ENCODE measurements around the gene SP140L. TPM values are rescaled to one million over a fixed set of nuclear protein-coding genes. Genes with fewer than 3 reads are reported as not detected.

SP140L gene
- total RNA-seq, 6 donors from 2014 or later = 15.5 to 38.8 (median 18.9) TPM

GRCh38 chr2:230323385-230324106 is 3.4 kb upstream of the SP140L start:
- Histone ChIP-seq H3K27me3 (no peaks in the 10 kb centered on the region), H3K9me3 (no peaks in the 10 kb centered on the region), H3K36me3 (no peaks in the 10 kb centered on the region), H3K4me3 (no peak overlapping the region), H3K4me1 (peaks cover 14 to 31% (median 22%) of the 10 kb centered on the region in 4 donors), H3K27ac (no peak overlapping the region)
- ATAC-seq (ENCODE audit: low FRiP score in 2 of 2) = no peak
- 89 to 94% methylated on average over 17 to 18 of the region's 18 CpGs for WGBS, 2 donors
- peak in 1 of 2 donors; percentile 65 for DNase-seq
- TF ChIP-seq POLR2A (IDR thresholded peaks at IDR 0.05) (no peak), EP300 (IDR thresholded peaks at IDR 0.05) (no peak), CTCF (IDR thresholded peaks at IDR 0.05) (no peak), POLR2AphosphoS5 (IDR thresholded peaks at IDR 0.05) (no peak)

- Histone ChIP-seq H3K27me3 (no peaks in the 10 kb centered on the region), H3K9me3 (no peaks in the 10 kb centered on the region), H3K36me3 (peaks cover 0 to 4% (median 0%) of the 10 kb centered on the region in 4 donors), H3K27ac (no peak overlapping the region), H3K4me3 (no peak overlapping the region), H3K4me1 (peaks cover 8 to 24% (median 18%) of the 10 kb centered on the region in 4 donors)
- ATAC-seq (ENCODE audit: low FRiP score in 2 of 2) (no peak), DNase-seq (no peak)
- 84 to 89% methylated on average over 4 to 5 of the region's 5 CpGs for WGBS, 2 donors
- TF ChIP-seq EP300 (IDR thresholded peaks at IDR 0.05) = no peak
- no peak for TF ChIP-seq CTCF (IDR thresholded peaks at IDR 0.05)
- no peak for TF ChIP-seq POLR2A (IDR thresholded peaks at IDR 0.05)
- TF ChIP-seq POLR2AphosphoS5 (IDR thresholded peaks at IDR 0.05) = no peak
Measured at GRCh38 chr2:230324503-230324902, 2.5 kb upstream of the SP140L start.

- peaks cover 14 to 30% (median 19%) of the 10 kb centered on the region in 4 donors for H3K4me1 ChIP-seq
- H3K27ac ChIP-seq = no peak overlapping the region
- H3K9me3 ChIP-seq = no peaks in the 10 kb centered on the region
- H3K27me3 ChIP-seq = no peaks in the 10 kb centered on the region
- ATAC-seq (ENCODE audit: low FRiP score in 2 of 2) (no peak), DNase-seq (peak in 1 of 2 donors; percentile 18)
- H3K36me3 ChIP-seq = peaks cover 0 to 6% (median 0%) of the 10 kb centered on the region in 4 donors
- WGBS, 2 donors = 86 to 92% methylated on average over 8 of the region's 9 CpGs
- TF ChIP-seq EP300 (IDR thresholded peaks at IDR 0.05) (no peak), POLR2AphosphoS5 (IDR thresholded peaks at IDR 0.05) (no peak), POLR2A (IDR thresholded peaks at IDR 0.05) (no peak), CTCF (IDR thresholded peaks at IDR 0.05) (no peak)
- H3K4me3 ChIP-seq = no peak overlapping the region
Measured at GRCh38 chr2:230325316-230326243, 1.4 kb upstream of the SP140L start.

GRCh38 chr2:230327418-230328154 is 593 bp downstream of the SP140L start:
- Histone ChIP-seq H3K4me3 (peak overlapping the region; percentile 38 to 60 (median 53)), H3K27me3 (no peaks in the 10 kb centered on the region), H3K36me3 (peaks cover 0 to 6% (median 0%) of the 10 kb centered on the region in 4 donors), H3K9me3 (no peaks in the 10 kb centered on the region), H3K4me1 (peaks cover 14 to 30% (median 25%) of the 10 kb centered on the region in 4 donors), H3K27ac (peak overlapping the region; percentile 80 to 90 (median 86))
- no peak for TF ChIP-seq POLR2AphosphoS5 (IDR thresholded peaks at IDR 0.05)
- no peak for TF ChIP-seq CTCF (IDR thresholded peaks at IDR 0.05)
- TF ChIP-seq EP300 (IDR thresholded peaks at IDR 0.05) = no peak
- TF ChIP-seq POLR2A (IDR thresholded peaks at IDR 0.05) = no peak
- no peak for DNase-seq
- 55 to 57% methylated on average over 5 of the region's 5 CpGs for WGBS, 2 donors
- ATAC-seq (ENCODE audit: low FRiP score in 2 of 2) = peak in 1 of 2 donors; percentile 53

All from upper lobe of left lung (tissue), 6 donors.